Astrocyte (in vitro differentiated cells and primary cell): Measurements from ENCODE around the gene SPATA1. TPM values are rescaled to one million over a fixed set of nuclear protein-coding genes. Genes with fewer than 3 reads are reported as not detected.
A peak's percentile ranks its signal among the peaks of the same experiment; 100 is the strongest.

ENCODE experiments used
- DNase-seq: peaks from one replicate; pipeline ENCODE4 v3.0.0-alpha.2; 2010; ENCODE audit warnings: low read depth
- FAIRE-seq: peaks from 2 replicates; lab custom pipeline; 2011; peaks lifted over from hg19 to GRCh38; lab: Jason Lieb, UNC
- H2AFZ ChIP-seq: 2 replicates; pipeline ENCODE4 v1.6.0; 2012; ENCODE audit warnings: low read depth, low read length, inconsistent platforms
- H3K27ac ChIP-seq: 2 replicates; pipeline ENCODE4 v1.5.1; 2011; ENCODE audit warnings: low read depth, low read length, inconsistent platforms
- H3K27me3 ChIP-seq: 2 replicates; pipeline ENCODE4 v1.6.0; 2011; ENCODE audit warnings: low read length, inconsistent platforms; ENCODE audit not compliant: insufficient read depth
- H3K36me3 ChIP-seq: 2 replicates; pipeline ENCODE4 v1.5.1; 2011; ENCODE audit warnings: low read length, inconsistent platforms; ENCODE audit not compliant: insufficient read depth
- H3K4me1 ChIP-seq: 2 replicates; pipeline ENCODE4 v1.5.1; 2011; ENCODE audit warnings: low read length, inconsistent platforms; ENCODE audit not compliant: insufficient read depth
- H3K4me2 ChIP-seq: 2 replicates; pipeline ENCODE4 v1.6.0; 2012; ENCODE audit warnings: low read length, inconsistent platforms
- H3K4me3 ChIP-seq: 2 replicates; pipeline ENCODE4 v1.5.1; 2011; ENCODE audit warnings: low read depth, mild to moderate bottlenecking, low read length, inconsistent platforms; ENCODE audit not compliant: insufficient read depth
- H3K79me2 ChIP-seq: 2 replicates; pipeline ENCODE4 v1.6.0; 2012; ENCODE audit warnings: mild to moderate bottlenecking, low read length, inconsistent platforms; ENCODE audit not compliant: insufficient read depth
- H3K9ac ChIP-seq: 2 replicates; pipeline ENCODE4 v1.6.0; 2012; ENCODE audit warnings: mild to moderate bottlenecking, low read length, inconsistent platforms
- H3K9me3 ChIP-seq: 2 replicates; pipeline ENCODE4 v1.5.1; 2012; ENCODE audit warnings: low read depth, mild to moderate bottlenecking, low read length, inconsistent platforms; ENCODE audit not compliant: insufficient read depth
- H4K20me1 ChIP-seq: 2 replicates; pipeline ENCODE4 v1.6.0; 2012; ENCODE audit warnings: low read length, inconsistent platforms; ENCODE audit not compliant: insufficient read depth
- H3K27ac Mint-ChIP-seq: one replicate; pipeline ENCODE4 v1.8.0; 2021; ENCODE audit warnings: mild to moderate bottlenecking, mixed read lengths; ENCODE audit not compliant: unreplicated experiment
- H3K27me3 Mint-ChIP-seq: one replicate; pipeline ENCODE4 v1.8.0; 2021; ENCODE audit warnings: low read depth, mixed read lengths; ENCODE audit not compliant: unreplicated experiment
- H3K36me3 Mint-ChIP-seq: one replicate; pipeline ENCODE4 v1.8.0; 2021; ENCODE audit warnings: low read depth, mixed read lengths; ENCODE audit not compliant: unreplicated experiment
- H3K4me1 Mint-ChIP-seq: one replicate; pipeline ENCODE4 v1.8.0; 2021; ENCODE audit warnings: low read depth, mixed read lengths; ENCODE audit not compliant: unreplicated experiment
- H3K4me3 Mint-ChIP-seq: one replicate; pipeline ENCODE4 v1.8.0; 2021; ENCODE audit warnings: mild to moderate bottlenecking, moderate library complexity, mixed read lengths; ENCODE audit not compliant: unreplicated experiment
- H3K9me3 Mint-ChIP-seq: one replicate; pipeline ENCODE4 v1.8.0; 2021; ENCODE audit warnings: mild to moderate bottlenecking, mixed read lengths; ENCODE audit not compliant: unreplicated experiment
- CTCF ChIP-seq: IDR thresholded peaks from 2 replicates; pipeline ENCODE4 v1.5.1; 2011; ENCODE audit warnings: low read depth, mild to moderate bottlenecking, inconsistent platforms, low read length, moderate library complexity; ENCODE audit not compliant: insufficient read depth
- EZH2 ChIP-seq: IDR thresholded peaks from 2 replicates; pipeline ENCODE4 v1.6.1; 2012; ENCODE audit warnings: mild to moderate bottlenecking, low read length, inconsistent platforms; ENCODE audit not compliant: insufficient read depth
- total RNA-seq: library from RNA; stranded (reverse); gene quantifications from 2 replicates; pipeline ENCODE4 v1.2.1, GENCODE V29; 2021

SPATA1 gene
- total RNA-seq, 1 donor from 2014 or later: 1.4 TPM

- Histone ChIP-seq H3K27ac (no peak overlapping the region), H3K4me2 (no peak overlapping the region), H3K4me3 (no peak overlapping the region), H3K4me1 (no peaks in the 10 kb centered on the region), H3K9ac (no peak overlapping the region), H2AFZ (no peak overlapping the region), H3K27me3 (no peaks in the 10 kb centered on the region), H3K9me3 (no peaks in the 10 kb centered on the region), H3K79me2 (no peaks in the 10 kb centered on the region), H3K36me3 (no peaks in the 10 kb centered on the region), H4K20me1 (no peaks in the 10 kb centered on the region)
- DNase-seq (peak; percentile 17), FAIRE-seq (no peak)
- peaks cover 5% of the 10 kb centered on the region for H3K36me3 Mint-ChIP-seq
- no peaks in the 10 kb centered on the region for H3K9me3 Mint-ChIP-seq
- no peak overlapping the region for H3K27ac Mint-ChIP-seq
- H3K27me3 Mint-ChIP-seq: no peaks in the 10 kb centered on the region
- TF ChIP-seq CTCF: no peak
- no peak for TF ChIP-seq EZH2
- H3K4me3 Mint-ChIP-seq: no peak overlapping the region
- H3K4me1 Mint-ChIP-seq: peaks cover 4% of the 10 kb centered on the region
Measured at GRCh38 chr1:84539972-84540371, 33.8 kb downstream of the SPATA1 start.

GRCh38 chr1:84540759-84541158 is 34.6 kb downstream of the SPATA1 start:
- Mint-ChIP-seq H3K27ac (no peak overlapping the region), H3K4me1 (peaks cover 4% of the 10 kb centered on the region), H3K36me3 (peaks cover 5% of the 10 kb centered on the region), H3K9me3 (no peaks in the 10 kb centered on the region), H3K4me3 (no peak overlapping the region), H3K27me3 (no peaks in the 10 kb centered on the region)
- Histone ChIP-seq H4K20me1 (no peaks in the 10 kb centered on the region), H3K4me3 (no peak overlapping the region), H3K9ac (no peak overlapping the region), H3K79me2 (no peaks in the 10 kb centered on the region), H2AFZ (no peak overlapping the region), H3K36me3 (no peaks in the 10 kb centered on the region), H3K4me1 (no peaks in the 10 kb centered on the region), H3K9me3 (no peaks in the 10 kb centered on the region), H3K27me3 (no peaks in the 10 kb centered on the region), H3K27ac (no peak overlapping the region), H3K4me2 (no peak overlapping the region)
- no peak for TF ChIP-seq CTCF
- TF ChIP-seq EZH2: no peak
- no peak for DNase-seq
- FAIRE-seq: no peak

GRCh38 chr1:84541679-84542078 is 35.5 kb downstream of the SPATA1 start:
- Histone ChIP-seq H3K27ac (no peak overlapping the region), H3K36me3 (no peaks in the 10 kb centered on the region), H3K4me2 (no peak overlapping the region), H4K20me1 (no peaks in the 10 kb centered on the region), H3K4me1 (no peaks in the 10 kb centered on the region), H3K4me3 (no peak overlapping the region), H3K9ac (no peak overlapping the region), H3K27me3 (no peaks in the 10 kb centered on the region), H3K9me3 (no peaks in the 10 kb centered on the region), H2AFZ (no peak overlapping the region), H3K79me2 (no peaks in the 10 kb centered on the region)
- H3K36me3 Mint-ChIP-seq: peaks cover 5% of the 10 kb centered on the region
- no peak overlapping the region for H3K4me3 Mint-ChIP-seq
- no peak overlapping the region for H3K27ac Mint-ChIP-seq
- FAIRE-seq: no peak
- H3K27me3 Mint-ChIP-seq: no peaks in the 10 kb centered on the region
- no peaks in the 10 kb centered on the region for H3K9me3 Mint-ChIP-seq
- H3K4me1 Mint-ChIP-seq: peaks cover 4% of the 10 kb centered on the region
- DNase-seq: no peak
- TF ChIP-seq EZH2 (no peak), CTCF (no peak)
